Lower leg skin (tissue), 3 donors: Measurements from ENCODE around the gene TENT4B.

Experiments
- CTCF ChIP-seq, 3 donors: fragments of 450-650 bp; IDR thresholded peaks; one replicate each; pipeline ENCODE4 v1.5.1; 2016; ENCODE audit warnings: antibody characterized with exemption in 3 of 3, mild to moderate bottlenecking in 3 of 3, moderate library complexity in 2 of 3
- POLR2A ChIP-seq, 2 donors: fragments of 450-650 bp; IDR thresholded peaks; one replicate each; pipeline ENCODE4 v1.6.1; 2016 to 2017; ENCODE audit warnings: antibody characterized with exemption in 2 of 2, mild to moderate bottlenecking in 1 of 2, moderate library complexity in 1 of 2

- TF ChIP-seq CTCF (IDR thresholded peaks at IDR 0.05), result no peak
- no peak for TF ChIP-seq POLR2A (IDR thresholded peaks at IDR 0.05)
Measured at GRCh38 chr16:50178491-50178941, 25.4 kb downstream of the TENT4B start.
